Measurements from ENCODE around the gene TNNI2.

TNNI2 gene

DNA sequence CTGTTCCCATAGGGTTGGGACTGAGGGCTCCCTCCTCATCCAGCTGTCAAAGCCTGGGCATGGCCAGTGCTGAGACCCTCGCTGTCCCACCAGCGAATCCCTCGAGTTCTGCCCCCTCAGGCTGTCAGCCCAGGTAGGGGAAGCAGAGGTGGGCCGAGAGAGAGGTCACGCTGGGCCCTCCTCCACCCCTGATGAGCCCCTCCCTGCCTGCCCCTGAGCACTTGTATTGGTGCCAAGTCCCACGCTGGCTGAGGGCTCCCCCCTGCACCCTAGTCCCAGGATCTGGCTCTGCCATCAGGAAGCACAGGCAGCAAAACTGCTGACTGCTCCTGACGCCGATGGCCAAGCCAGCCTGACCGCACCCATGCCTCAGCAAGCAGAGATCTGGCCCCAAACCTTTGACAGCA lies 49.6 kb downstream of the TNNI2 start:
- Histone ChIP-seq H3K27me3 (ENCODE audit: insufficient read depth, insufficient read length) (peaks cover 8% of the 10 kb centered on the region), H3K9me3 (ENCODE audit: insufficient read depth, low read length) (no peaks in the 10 kb centered on the region), H3K9ac (ENCODE audit: insufficient read length, low read depth) (no peak overlapping the region), H3K4me1 (ENCODE audit: insufficient read depth, insufficient read length) (no peaks in the 10 kb centered on the region), H3K4me3 (ENCODE audit: insufficient read length, low read depth) (no peak overlapping the region), H3K36me3 (ENCODE audit: insufficient read depth, insufficient read length, low read length) (no peaks in the 10 kb centered on the region)
- no peak for TF ChIP-seq YY1 (IDR thresholded peaks at IDR 0.05; ENCODE audit: insufficient read depth, insufficient read length)
- TF ChIP-seq SUZ12 (IDR thresholded peaks at IDR 0.05; ENCODE audit: extremely low read depth, insufficient read depth, insufficient read length) = no peak
- no peak for TF ChIP-seq ZNF274 (IDR thresholded peaks at IDR 0.05; ENCODE audit: low read depth, low read length)
- DNase-seq (ENCODE audit: low read depth, low spot score) = no peak

DNA sequence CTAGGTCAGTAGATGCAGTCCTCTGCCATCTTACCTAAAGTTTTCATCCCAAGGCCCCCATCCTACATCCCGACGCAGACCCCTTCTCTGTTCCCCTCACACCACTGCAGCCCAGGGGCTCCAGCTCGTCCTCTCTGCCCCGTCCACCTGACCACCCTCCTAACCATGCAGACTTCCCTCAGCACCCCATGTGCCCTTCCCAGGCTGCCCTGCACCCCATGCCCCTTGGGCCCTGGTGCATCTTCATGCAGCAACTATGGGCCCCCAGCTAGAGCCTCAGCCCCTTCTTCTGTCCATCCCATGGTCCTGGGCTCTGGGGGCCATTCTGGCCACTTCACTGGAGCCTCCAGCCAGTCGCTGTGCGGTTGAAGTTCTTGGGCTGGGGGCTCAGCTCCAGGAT lies 50.0 kb downstream of the TNNI2 start:
- DNase-seq (ENCODE audit: low read depth, low spot score) = no peak
- H3K27me3 ChIP-seq (ENCODE audit: insufficient read depth, insufficient read length) = peaks cover 12% of the 10 kb centered on the region
- no peak for TF ChIP-seq SUZ12 (IDR thresholded peaks at IDR 0.05; ENCODE audit: extremely low read depth, insufficient read depth, insufficient read length)
- TF ChIP-seq ZNF274 (IDR thresholded peaks at IDR 0.05; ENCODE audit: low read depth, low read length) = no peak
- TF ChIP-seq YY1 (IDR thresholded peaks at IDR 0.05; ENCODE audit: insufficient read depth, insufficient read length) = no peak
- H3K9ac ChIP-seq (ENCODE audit: insufficient read length, low read depth) = no peak overlapping the region
- no peaks in the 10 kb centered on the region for H3K36me3 ChIP-seq (ENCODE audit: insufficient read depth, insufficient read length, low read length)
- H3K4me3 ChIP-seq (ENCODE audit: insufficient read length, low read depth) = no peak overlapping the region
- H3K4me1 ChIP-seq (ENCODE audit: insufficient read depth, insufficient read length) = no peaks in the 10 kb centered on the region
- no peaks in the 10 kb centered on the region for H3K9me3 ChIP-seq (ENCODE audit: insufficient read depth, low read length)

DNA sequence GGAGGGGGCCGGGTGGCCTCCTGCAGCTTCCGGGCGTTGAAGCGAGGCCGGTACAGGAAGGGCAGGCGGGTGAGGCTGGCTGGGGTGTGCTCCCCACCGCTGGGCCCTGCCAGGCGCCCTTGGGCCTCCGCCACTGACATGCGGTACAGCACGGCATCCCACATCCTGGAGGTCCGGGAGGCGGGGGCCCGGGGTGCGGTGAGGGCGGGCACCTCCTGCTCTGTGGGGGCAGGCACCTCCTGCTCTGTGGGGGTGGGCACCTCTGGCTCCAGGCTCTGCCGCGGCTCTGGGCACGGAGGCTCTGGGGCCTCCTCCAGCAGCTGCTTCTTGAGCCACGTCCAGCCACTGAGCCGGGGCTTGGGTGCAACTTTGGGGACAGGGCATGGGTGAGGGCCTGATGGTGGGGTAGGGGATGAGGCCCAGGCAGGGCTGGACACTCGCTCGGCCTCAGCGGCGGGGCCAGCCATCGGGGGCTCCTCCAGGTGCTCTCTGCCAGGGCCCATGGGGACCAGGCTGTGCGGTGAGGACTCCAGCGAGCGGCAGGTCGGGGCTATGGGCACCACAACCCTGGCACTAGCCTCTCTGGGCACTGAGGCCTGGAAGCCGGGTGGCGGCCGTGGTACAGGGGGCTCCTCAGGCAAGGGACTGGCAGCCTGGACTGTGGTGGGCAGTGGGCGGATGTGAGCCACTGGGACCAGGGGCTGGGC lies 50.6 kb downstream of the TNNI2 start:
- no peaks in the 10 kb centered on the region for H3K36me3 ChIP-seq (ENCODE audit: insufficient read depth, insufficient read length, low read length)
- H3K4me1 ChIP-seq (ENCODE audit: insufficient read depth, insufficient read length) = no peaks in the 10 kb centered on the region
- H3K9me3 ChIP-seq (ENCODE audit: insufficient read depth, low read length) = no peaks in the 10 kb centered on the region
- DNase-seq (ENCODE audit: low read depth, low spot score) = no peak
- H3K9ac ChIP-seq (ENCODE audit: insufficient read length, low read depth) = no peak overlapping the region
- H3K4me3 ChIP-seq (ENCODE audit: insufficient read length, low read depth) = no peak overlapping the region
- peaks cover 13% of the 10 kb centered on the region for H3K27me3 ChIP-seq (ENCODE audit: insufficient read depth, insufficient read length)
- TF ChIP-seq ZNF274 (IDR thresholded peaks at IDR 0.05; ENCODE audit: low read depth, low read length) (no peak), YY1 (IDR thresholded peaks at IDR 0.05; ENCODE audit: insufficient read depth, insufficient read length) (no peak), SUZ12 (IDR thresholded peaks at IDR 0.05; ENCODE audit: extremely low read depth, insufficient read depth, insufficient read length) (no peak)

DNA sequence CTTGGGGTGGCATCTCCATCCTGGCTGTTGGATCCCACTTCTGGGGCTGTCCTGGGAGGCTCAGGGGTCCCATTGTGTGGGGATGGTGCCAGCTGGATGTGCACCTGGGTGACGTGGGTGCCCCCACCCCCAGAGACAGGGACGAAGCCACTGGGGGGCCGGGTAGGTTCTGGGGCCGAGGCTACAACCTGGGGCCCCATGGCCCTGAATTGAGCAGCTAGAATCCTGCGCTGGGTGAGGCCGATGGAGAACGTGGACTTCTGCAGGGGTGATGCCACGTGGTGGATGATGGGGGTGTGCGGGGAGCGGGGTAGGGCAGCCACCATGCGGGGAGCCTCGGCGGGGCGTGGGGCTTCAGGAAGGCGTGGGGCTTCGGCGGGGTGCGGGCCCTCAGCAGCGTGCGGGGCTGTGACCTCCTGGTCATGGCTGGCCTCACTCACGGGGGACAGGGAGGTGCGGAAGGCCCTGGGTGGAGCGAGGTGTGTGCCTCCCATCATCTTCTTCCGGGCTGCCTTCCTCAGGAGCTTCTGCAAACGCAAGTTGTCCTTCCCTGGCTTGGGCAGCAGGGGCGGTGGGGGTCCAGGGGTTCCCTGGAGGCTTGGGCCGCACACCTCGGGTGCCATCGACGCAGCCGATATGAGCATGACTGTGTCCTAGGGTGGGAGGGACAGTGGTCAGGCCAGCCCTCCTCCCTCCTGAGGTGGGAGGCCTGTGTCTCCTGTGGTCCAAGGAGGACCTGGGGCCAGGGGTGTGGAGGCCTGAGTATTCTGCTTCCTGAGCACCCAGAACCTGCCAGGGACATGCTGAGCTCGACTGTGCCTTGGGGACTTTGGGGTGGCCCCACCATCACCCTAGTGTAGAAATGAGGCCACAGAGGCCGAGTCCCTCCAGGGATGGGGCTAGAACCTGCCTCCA lies 51.4 kb downstream of the TNNI2 start:
- Histone ChIP-seq H3K9ac (ENCODE audit: insufficient read length, low read depth) (no peak overlapping the region), H3K4me1 (ENCODE audit: insufficient read depth, insufficient read length) (no peaks in the 10 kb centered on the region), H3K36me3 (ENCODE audit: insufficient read depth, insufficient read length, low read length) (no peaks in the 10 kb centered on the region), H3K27me3 (ENCODE audit: insufficient read depth, insufficient read length) (peaks cover 13% of the 10 kb centered on the region), H3K9me3 (ENCODE audit: insufficient read depth, low read length) (no peaks in the 10 kb centered on the region), H3K4me3 (ENCODE audit: insufficient read length, low read depth) (no peak overlapping the region)
- TF ChIP-seq SUZ12 (IDR thresholded peaks at IDR 0.05; ENCODE audit: extremely low read depth, insufficient read depth, insufficient read length) (no peak), YY1 (IDR thresholded peaks at IDR 0.05; ENCODE audit: insufficient read depth, insufficient read length) (no peak), ZNF274 (IDR thresholded peaks at IDR 0.05; ENCODE audit: low read depth, low read length) (no peak)
- no peak for DNase-seq (ENCODE audit: low read depth, low spot score)
